Left renal cortex interstitium (tissue), 4 donors: ENCODE results near the gene CNOT11. TPM values are rescaled to one million over a fixed set of nuclear protein-coding genes. Genes with fewer than 3 reads are reported as not detected.
"Not testable (repeated sequence)": the region's sequence is repeated elsewhere in the genome, so short reads cannot be mapped to it uniquely, and the experiment has no call there.

ENCODE experiments used
- DNase-seq, 4 donors: peaks; one replicate each; pipeline ENCODE4 v3.0.0-alpha.2; 2013; ENCODE audit warnings: low read depth in 4 of 4, low spot score in 2 of 4, missing footprints in 1 of 4
- polyA plus RNA-seq, 4 donors: library from polyadenylated mRNA; unstranded; fragments of 120-200 nt; gene quantifications; one replicate each; pipeline ENCODE4 v1.2.1, GENCODE V29; 2013; ENCODE audit not compliant: insufficient read length in 4 of 4

The CNOT11 gene
- polyA plus RNA-seq, 4 donors: 47.1 to 61.8 (median 54.5) TPM

- DNase-seq: not testable (repeated sequence)
Observed at GRCh38 chr2:101244373-101244772, 8.3 kb upstream of the CNOT11 start.

- not testable (repeated sequence) for DNase-seq
Observed at GRCh38 chr2:101244899-101245298, 7.8 kb upstream of the CNOT11 start.

- not testable (repeated sequence) for DNase-seq
Observed at GRCh38 chr2:101245468-101245867, 7.2 kb upstream of the CNOT11 start.

GRCh38 chr2:101248756-101249155 lies 3.9 kb upstream of the CNOT11 start:
- DNase-seq: not testable (repeated sequence)

GRCh38 chr2:101249826-101250225 lies 2.9 kb upstream of the CNOT11 start:
- no peak for DNase-seq

- not testable (repeated sequence) for DNase-seq
Observed at GRCh38 chr2:101251246-101251781, 1.4 kb upstream of the CNOT11 start.

- no peak for DNase-seq
Observed at GRCh38 chr2:101251844-101252407, 760 bp upstream of the CNOT11 start.

- DNase-seq: peak in 1 of 4 donors; percentile 32
Observed at GRCh38 chr2:101253013-101253702, 472 bp downstream of the CNOT11 start.

GRCh38 chr2:101253703-101254450 lies 1.2 kb downstream of the CNOT11 start:
- no peak for DNase-seq

GRCh38 chr2:101255501-101255900 lies 2.8 kb downstream of the CNOT11 start:
- DNase-seq: no peak

GRCh38 chr2:101256316-101256715 lies 3.6 kb downstream of the CNOT11 start:
- no peak for DNase-seq

GRCh38 chr2:101258804-101259203 lies 6.1 kb downstream of the CNOT11 start:
- no peak for DNase-seq

GRCh38 chr2:101262142-101262541 lies 9.5 kb downstream of the CNOT11 start:
- no peak for DNase-seq

- DNase-seq: no peak
Observed at GRCh38 chr2:101263377-101263800, 10.7 kb downstream of the CNOT11 start.

- DNase-seq: no peak
Observed at GRCh38 chr2:101264360-101264939, 11.8 kb downstream of the CNOT11 start.

GRCh38 chr2:101265893-101266499 lies 13.3 kb downstream of the CNOT11 start:
- DNase-seq: no peak

- peak in 1 of 4 donors; percentile 23 for DNase-seq
Observed at GRCh38 chr2:101267671-101268656, 15.3 kb downstream of the CNOT11 start.

GRCh38 chr2:101270700-101271259 lies 18.1 kb downstream of the CNOT11 start:
- DNase-seq: no peak
